Middle frontal gyrus (tissue), 1 donor: ENCODE measurements around the gene RTN4RL1.
"Not testable (repeated sequence)": the region's sequence is repeated elsewhere in the genome, so short reads cannot be mapped to it uniquely, and the experiment has no call there.

Experiments used
- DNase-seq: peaks from one replicate; pipeline ENCODE4 v3.0.0-alpha.2; 2015; ENCODE audit warnings: low spot score; ENCODE audit errors: extremely low spot score

RTN4RL1 gene

DNA sequence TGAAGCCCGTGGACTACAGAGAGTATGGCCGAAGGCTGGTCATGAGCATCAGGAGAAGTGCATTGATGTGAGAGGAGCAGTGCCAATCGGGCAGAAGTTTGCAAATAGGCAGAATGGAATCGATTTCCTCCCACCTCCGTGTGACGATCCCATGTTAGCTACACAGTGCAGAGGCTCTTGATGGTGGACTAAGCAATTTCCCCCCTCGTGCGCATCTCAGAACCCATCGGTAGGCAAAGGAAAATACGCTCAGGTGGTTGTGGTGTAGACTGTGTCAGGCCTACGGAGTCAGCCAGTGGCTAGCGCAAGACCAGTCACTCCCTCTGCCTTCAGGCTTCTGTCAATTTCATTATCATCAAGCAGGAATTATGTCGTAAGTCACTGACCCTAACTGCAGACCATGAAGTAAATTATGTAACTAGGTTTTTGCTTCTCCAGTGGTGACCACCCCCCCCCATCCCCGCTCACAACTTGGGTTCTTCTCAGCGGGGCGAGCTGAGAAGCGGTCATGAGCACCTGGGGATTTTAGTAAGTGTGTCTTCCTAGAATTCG is 128.0 kb downstream of the RTN4RL1 start:
- DNase-seq, result no peak

DNA sequence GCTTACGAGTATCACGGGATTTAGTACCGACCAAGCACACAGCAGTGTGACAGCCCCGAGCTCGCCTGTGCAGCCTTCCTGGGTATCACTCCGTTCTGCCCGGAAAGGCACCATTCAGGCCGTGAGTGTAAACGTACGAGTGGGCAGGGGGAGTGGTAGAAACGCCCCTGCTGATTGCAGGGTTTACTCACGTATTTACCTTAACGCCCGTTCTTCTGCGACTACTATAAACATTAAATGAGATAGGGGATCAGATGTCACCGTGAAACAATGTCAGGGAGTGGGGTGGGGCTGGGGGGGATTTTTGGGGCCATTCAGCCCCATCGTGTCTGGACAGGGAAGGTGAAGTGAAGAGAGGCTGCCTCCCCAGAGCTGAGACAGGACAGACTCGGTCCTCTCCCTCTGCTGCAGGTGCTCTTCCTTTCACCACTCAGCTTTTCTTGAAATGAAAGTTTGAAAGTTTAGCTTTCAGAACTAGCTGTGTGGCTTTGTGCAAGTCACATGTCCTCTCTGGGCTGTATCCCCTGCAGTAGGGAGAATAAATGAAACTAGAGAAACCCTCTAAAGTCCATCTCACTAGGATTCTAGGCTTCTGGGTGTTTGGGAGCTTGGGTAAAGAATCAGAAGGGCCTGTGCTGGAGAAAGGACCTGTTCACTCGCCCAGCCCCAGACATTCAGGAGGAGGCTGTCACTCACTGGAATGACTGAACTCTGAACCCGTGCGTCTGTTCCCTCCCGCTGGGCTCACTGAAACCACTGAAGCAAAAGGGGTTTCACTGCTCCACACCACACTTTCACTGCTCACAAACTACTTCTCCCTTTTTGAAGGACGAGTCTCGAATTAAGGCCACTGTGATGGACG is 128.7 kb downstream of the RTN4RL1 start:
- DNase-seq, result no peak

DNA sequence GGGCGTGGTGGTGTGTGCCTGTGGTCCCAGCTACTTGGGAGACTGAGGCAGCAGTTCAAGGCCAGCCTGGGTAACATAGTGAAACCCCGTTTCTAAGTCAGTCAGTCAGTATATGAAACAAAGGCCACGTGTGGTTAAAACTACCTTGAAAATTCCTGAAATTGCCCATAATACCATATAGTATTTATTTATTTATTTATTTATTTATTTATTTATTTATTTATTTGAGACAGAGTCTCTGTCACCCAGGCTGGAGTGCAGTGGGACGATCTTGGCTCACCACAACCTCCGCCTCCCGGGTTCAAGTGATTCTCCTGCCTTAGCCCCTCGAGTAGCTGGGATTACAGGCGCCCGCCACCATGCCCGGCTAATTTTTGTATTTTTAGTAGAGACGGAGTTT is 129.7 kb downstream of the RTN4RL1 start:
- not testable (repeated sequence) for DNase-seq

DNA sequence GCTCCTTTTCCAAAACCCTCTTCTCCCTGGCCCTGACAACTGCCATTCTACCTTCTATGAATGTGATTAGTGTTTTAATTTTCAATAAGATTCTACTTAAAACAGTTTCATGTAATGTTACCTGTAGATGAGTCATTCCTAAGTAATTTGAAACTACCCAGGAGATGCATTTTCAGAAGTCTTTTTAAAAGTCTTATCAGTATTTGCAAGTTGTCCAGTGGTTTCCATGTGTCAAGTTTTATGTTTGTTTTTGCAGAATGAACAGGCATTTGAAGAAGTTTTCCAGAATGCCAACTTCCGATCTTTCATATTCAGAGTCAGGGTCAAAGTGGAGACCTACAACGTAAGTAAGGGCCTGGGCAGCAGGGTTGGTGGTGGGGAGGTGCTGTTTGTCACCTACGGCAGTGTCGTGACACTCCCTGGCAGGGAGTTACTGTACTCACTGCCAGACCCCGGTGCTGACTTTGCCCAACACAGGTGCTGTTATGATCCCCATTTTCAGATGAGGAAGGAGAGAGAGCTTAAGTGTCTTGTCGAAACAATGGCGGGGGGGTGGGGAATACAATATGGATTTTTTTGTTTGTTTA is 130.3 kb downstream of the RTN4RL1 start:
- no peak for DNase-seq

DNA sequence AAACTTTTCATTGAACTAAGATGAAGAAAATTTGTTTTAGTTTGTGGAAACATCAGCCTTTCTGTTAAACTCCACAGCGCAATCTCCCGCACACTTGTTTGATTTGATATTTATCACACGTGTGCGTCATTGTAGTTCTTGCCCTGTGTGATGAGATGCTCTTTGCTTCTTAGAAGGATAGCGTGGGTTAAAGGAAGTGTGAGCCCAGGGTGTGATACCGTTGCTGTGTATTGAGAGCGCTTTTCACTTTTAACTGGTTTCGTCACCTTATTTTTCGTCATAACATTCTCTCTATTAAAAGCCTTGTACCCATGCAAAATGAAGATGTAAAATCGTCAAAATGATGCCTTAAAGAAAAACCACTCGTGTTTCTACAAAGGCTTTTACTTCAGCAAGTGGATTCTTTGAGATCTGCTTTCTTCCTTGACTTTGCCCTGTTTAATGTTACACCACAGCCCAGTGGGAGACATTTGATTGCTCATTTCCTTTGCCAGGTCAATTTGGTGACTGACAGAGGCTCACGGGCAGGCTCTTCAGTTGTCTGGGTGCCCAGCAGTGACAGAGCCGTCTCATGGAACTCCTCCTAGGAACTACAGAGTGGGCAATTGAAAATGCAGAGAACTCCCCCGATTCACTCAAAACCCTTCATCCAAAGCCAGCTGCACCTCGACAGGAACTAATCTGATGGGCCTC is 134.2 kb downstream of the RTN4RL1 start:
- DNase-seq, result no peak

DNA sequence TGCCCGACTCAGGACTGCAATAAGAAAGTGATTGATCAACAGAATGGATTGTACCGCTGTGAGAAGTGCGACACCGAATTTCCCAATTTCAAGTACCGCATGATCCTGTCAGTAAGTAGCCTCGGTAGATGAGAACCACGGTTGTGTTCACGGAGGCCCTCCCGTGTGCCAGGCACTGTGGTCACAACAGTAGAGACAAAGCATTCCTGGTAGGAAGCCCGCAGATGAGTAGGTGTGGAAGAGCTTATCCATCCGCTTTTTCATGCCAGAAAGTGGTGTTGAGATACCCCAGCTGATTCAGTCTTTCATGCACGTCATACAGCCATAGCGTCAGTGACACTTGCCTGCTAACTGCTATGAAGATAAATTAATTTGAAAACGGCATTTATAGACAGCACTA is 136.4 kb downstream of the RTN4RL1 start:
- no peak for DNase-seq
